Sigmoid colon (tissue), 7 donors: ENCODE results near the gene TSPEAR. TPM values are rescaled to one million over a fixed set of nuclear protein-coding genes. Genes with fewer than 3 reads are reported as not detected.

Source experiments
- DNase-seq: peaks from one replicate; pipeline ENCODE4 v3.0.0-alpha.2; 2019
- H3K27ac ChIP-seq, 4 donors: fragments of 200-600 bp; sonication (generic); one replicate each; pipeline ENCODE4 v1.5.1; 2016 to 2019; ENCODE audit warnings: mild to moderate bottlenecking in 1 of 4
- H3K27me3 ChIP-seq, 3 donors: fragments of 200-600 bp; sonication (generic); one replicate each; pipeline ENCODE4 v1.5.1; 2019; ENCODE audit warnings: mild to moderate bottlenecking in 1 of 3
- H3K36me3 ChIP-seq, 4 donors: fragments of 200-600 bp; sonication (generic); one replicate each; pipeline ENCODE4 v1.5.1; 2016 to 2019
- H3K4me1 ChIP-seq, 4 donors: fragments of 200-600 bp; sonication (generic); one replicate each; pipeline ENCODE4 v1.5.1; 2017 to 2019
- H3K4me3 ChIP-seq, 4 donors: fragments of 200-600 bp; sonication (generic); one replicate each; pipeline ENCODE4 v1.5.1; 2017 to 2019; ENCODE audit warnings: mild to moderate bottlenecking in 2 of 4, moderate library complexity in 1 of 4
- H3K9me3 ChIP-seq, 4 donors: fragments of 200-600 bp in 3 of 4; sonication (generic) in 3 of 4; one replicate each; pipeline versions ENCODE4 v1.5.1 to v1.6.1; 2013 to 2019
- EP300 ChIP-seq, 4 donors: sonication (generic); formaldehyde crosslinking; IDR thresholded peaks; one replicate each; pipeline ENCODE4 v1.6.1; 2017; ENCODE audit warnings: antibody characterized with exemption in 4 of 4
- POLR2A ChIP-seq, 2 donors: fragments of 450-650 bp; IDR thresholded peaks; one replicate each; pipeline ENCODE4 v1.6.1; 2016; ENCODE audit warnings: antibody characterized with exemption in 2 of 2, mild to moderate bottlenecking in 2 of 2, moderate library complexity in 2 of 2
- POLR2AphosphoS5 ChIP-seq, 4 donors: sonication (generic); formaldehyde crosslinking; IDR thresholded peaks; one replicate each; pipeline ENCODE4 v1.6.1; 2017; ENCODE audit warnings: antibody characterized with exemption in 4 of 4
- WGBS, 2 donors: extraction: QIAGEN DNeasy Blood & Tissue Kit; methylation state at CpG; one replicate each; pipeline ENCODE4 v1.1.7; 2013; 5-methylcytosine and 5-hydroxymethylcytosine counted together
- intact Hi-C: fragments of 100-400 bp; cut with DNase I; formaldehyde crosslinking; loops from one replicate; pipeline ENCODE4 v1.15.1; 2023
- polyA plus RNA-seq, 3 donors: library from polyadenylated mRNA; stranded (reverse); fragments of 200-250 nt; gene quantifications; one replicate each; pipeline ENCODE4 v1.2.3, GENCODE V29; 2013
- total RNA-seq, 4 donors: library from RNA; depleted of rRNA; stranded (reverse); fragments of >200 nt; gene quantifications; one replicate each; pipeline ENCODE4 v1.1.0, GENCODE V29; 2016
- TF ChIP-seq, protein P1 (sequence below), 4 experiments: fragments of 450-650 bp in 3 of 4; fragments of 200-600 bp in 1 of 4; IDR thresholded peaks; one replicate each; pipeline ENCODE4 v1.5.1; 2016 to 2019; ENCODE audit warnings: antibody characterized with exemption in 4 of 4, mild to moderate bottlenecking in 3 of 4, moderate library complexity in 2 of 4
- donor health status: healthy with polysubstance abuse.
- donor health status: Bipolar disorder and iron deficiency.
- donor health status: healthy.

TSPEAR gene
- total and polyA plus RNA-seq, 7 donors = under 0.01 to 0.20 TPM; not detected in 5

DNA sequence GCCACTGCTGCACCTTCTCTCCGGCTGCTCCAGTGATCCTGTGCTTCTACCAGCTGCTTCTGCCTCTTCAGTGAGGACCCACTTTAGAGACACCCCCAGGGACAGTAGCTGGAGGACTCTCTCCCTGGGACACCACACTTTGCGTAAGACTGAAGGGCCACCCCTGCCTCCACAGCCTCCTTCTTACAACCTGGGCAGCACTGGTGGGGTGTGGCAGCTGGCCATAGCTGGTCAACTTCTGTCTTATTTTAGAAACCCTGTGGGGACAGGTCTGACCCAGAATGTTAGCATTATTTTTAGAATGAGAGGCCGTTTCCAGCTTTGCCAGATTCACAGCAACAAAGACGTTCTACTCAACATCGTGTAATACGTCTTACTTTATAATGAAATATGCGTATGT lies 85.6 kb downstream of the TSPEAR start:
- WGBS, 2 donors = 89 to 92% methylated on average over 7 of the region's 7 CpGs
- H3K36me3 ChIP-seq = no peaks in the 10 kb centered on the region
- H3K4me3 ChIP-seq = no peak overlapping the region
- no peak for TF ChIP-seq POLR2AphosphoS5 (IDR thresholded peaks at IDR 0.05)
- TF ChIP-seq, protein P1, sequence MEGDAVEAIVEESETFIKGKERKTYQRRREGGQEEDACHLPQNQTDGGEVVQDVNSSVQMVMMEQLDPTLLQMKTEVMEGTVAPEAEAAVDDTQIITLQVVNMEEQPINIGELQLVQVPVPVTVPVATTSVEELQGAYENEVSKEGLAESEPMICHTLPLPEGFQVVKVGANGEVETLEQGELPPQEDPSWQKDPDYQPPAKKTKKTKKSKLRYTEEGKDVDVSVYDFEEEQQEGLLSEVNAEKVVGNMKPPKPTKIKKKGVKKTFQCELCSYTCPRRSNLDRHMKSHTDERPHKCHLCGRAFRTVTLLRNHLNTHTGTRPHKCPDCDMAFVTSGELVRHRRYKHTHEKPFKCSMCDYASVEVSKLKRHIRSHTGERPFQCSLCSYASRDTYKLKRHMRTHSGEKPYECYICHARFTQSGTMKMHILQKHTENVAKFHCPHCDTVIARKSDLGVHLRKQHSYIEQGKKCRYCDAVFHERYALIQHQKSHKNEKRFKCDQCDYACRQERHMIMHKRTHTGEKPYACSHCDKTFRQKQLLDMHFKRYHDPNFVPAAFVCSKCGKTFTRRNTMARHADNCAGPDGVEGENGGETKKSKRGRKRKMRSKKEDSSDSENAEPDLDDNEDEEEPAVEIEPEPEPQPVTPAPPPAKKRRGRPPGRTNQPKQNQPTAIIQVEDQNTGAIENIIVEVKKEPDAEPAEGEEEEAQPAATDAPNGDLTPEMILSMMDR (IDR thresholded peaks at IDR 0.05) = no peak
- TF ChIP-seq EP300 (IDR thresholded peaks at IDR 0.05) = no peak
- TF ChIP-seq POLR2A (IDR thresholded peaks at IDR 0.05) = no peak
- DNase-seq = no peak
- peaks cover 0 to 11% (median 5%) of the 10 kb centered on the region in 4 donors for H3K9me3 ChIP-seq
- intact Hi-C loops = no loop called here
- peaks cover 0 to 26% (median 13%) of the 10 kb centered on the region in 3 donors for H3K27me3 ChIP-seq
- no peak overlapping the region for H3K27ac ChIP-seq
- H3K4me1 ChIP-seq = no peaks in the 10 kb centered on the region

DNA sequence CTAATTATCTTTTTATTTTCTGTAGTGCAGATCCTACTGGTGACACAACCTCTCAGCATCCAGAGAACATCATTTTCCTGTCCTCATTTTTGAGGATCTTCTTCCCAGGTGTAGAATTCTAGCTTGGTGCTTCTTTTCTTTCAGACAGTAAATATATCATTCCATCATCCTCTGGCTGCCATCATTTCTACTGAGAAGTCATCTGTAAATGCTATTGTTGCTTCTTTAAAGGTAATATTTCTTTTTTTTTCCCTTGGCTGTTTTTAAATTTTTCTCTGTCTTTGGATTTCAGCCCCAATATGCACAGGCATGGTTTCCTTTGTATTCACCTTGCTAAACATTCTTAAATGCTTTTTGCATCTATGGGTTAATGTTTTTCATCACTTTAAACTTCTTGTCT lies 87.8 kb downstream of the TSPEAR start:
- Histone ChIP-seq H3K27me3 (peaks cover 0 to 19% (median 3%) of the 10 kb centered on the region in 3 donors), H3K36me3 (no peaks in the 10 kb centered on the region), H3K9me3 (peaks cover 0 to 13% (median 4%) of the 10 kb centered on the region in 4 donors), H3K4me1 (no peaks in the 10 kb centered on the region), H3K4me3 (no peak overlapping the region), H3K27ac (no peak overlapping the region)
- TF ChIP-seq POLR2A (IDR thresholded peaks at IDR 0.05) = no peak
- no peak for TF ChIP-seq POLR2AphosphoS5 (IDR thresholded peaks at IDR 0.05)
- no peak for DNase-seq
- intact Hi-C loops = no loop called here

DNA sequence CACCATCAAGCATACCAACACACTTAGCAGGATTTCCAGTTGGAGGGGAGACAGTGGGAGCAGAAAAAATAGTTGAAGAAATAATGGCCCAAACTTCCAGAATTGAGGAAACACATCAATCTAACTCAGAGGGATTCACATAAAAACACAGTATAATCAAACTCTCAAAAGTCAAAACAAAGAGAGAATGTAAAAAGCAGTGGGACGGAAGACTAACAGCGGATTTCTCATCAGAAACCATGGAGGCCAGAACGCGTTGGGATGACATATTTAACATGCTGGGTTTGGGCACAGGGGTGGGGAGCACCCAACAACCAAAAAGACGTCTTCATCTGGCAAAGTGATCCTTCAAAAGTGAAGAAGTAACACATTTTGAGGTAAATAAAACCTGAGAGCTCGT lies 91.5 kb downstream of the TSPEAR start:
- TF ChIP-seq EP300 (IDR thresholded peaks at IDR 0.05) = no peak
- TF ChIP-seq POLR2A (IDR thresholded peaks at IDR 0.05) = no peak
- no peak for TF ChIP-seq POLR2AphosphoS5 (IDR thresholded peaks at IDR 0.05)
- TF ChIP-seq, protein P1 (IDR thresholded peaks at IDR 0.05) = no peak
- WGBS, 2 donors = 89 to 92% methylated on average over 6 of the region's 6 CpGs
- H3K4me3 ChIP-seq = no peak overlapping the region

DNA sequence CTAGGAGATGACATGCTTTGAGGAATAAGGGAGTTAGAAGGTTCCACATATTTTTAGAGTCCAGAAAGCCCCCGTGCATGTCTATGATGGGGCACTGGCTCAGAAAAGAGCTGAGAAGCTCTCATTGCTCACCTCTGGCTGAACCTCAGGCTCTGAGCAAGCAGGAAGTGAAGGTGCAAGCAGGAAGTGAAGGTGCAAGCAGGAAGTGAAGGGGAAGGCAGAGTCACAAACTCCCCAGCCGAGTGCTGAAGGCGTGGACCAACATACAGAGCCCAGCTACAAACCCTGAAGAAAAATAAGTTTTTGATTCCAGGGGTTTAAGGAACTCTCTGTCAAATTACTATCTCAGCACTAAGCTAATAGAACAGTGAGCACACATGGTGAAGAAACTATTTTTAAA lies 92.5 kb downstream of the TSPEAR start:
- Histone ChIP-seq H3K4me3 (no peak overlapping the region), H3K36me3 (no peaks in the 10 kb centered on the region), H3K27me3 (peaks cover 0 to 5% (median under 1%) of the 10 kb centered on the region in 3 donors), H3K4me1 (no peaks in the 10 kb centered on the region), H3K9me3 (peaks cover 0 to 8% (median 3%) of the 10 kb centered on the region in 4 donors), H3K27ac (no peak overlapping the region)
- TF ChIP-seq POLR2A (IDR thresholded peaks at IDR 0.05) (no peak), EP300 (IDR thresholded peaks at IDR 0.05) (no peak), POLR2AphosphoS5 (IDR thresholded peaks at IDR 0.05) (no peak)
- TF ChIP-seq, protein P1 (IDR thresholded peaks at IDR 0.05) = no peak
- no peak for DNase-seq
- intact Hi-C loops = no loop called here
- 48 to 57% methylated on average over 3 of the region's 3 CpGs for WGBS, 2 donors

More for the DNA sequence above, 91.5 kb downstream of the TSPEAR start:
- Histone ChIP-seq H3K27ac (no peak overlapping the region), H3K27me3 (peaks cover 0 to 5% (median 0%) of the 10 kb centered on the region in 3 donors), H3K36me3 (no peaks in the 10 kb centered on the region), H3K9me3 (peaks cover 0 to 13% (median 4%) of the 10 kb centered on the region in 4 donors), H3K4me1 (no peaks in the 10 kb centered on the region)
- intact Hi-C loops = no loop called here
- DNase-seq = no peak

DNA sequence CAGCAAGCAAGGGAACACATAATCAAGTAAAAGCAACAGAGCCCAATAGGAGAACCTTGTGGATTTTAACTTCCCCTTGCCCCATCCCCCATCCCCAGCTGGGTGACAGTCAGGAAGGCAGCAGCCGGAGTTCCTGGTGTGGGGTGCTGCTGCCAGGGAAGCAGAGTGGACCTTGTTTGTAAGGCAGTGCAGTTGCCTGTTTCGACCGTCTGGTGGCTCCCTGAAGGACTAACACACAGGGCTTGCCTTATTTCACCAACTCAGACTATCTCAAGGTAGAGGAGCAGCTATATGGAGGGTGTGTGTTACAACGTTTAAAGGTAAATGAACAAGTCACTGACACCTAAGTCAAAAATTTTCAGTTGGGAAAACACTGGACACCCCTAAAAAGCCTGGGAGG lies 92.9 kb downstream of the TSPEAR start:
- 29 to 48% methylated on average over 4 of the region's 4 CpGs for WGBS, 2 donors
- TF ChIP-seq, protein P1 (IDR thresholded peaks at IDR 0.05) = no peak
- no peak for TF ChIP-seq POLR2AphosphoS5 (IDR thresholded peaks at IDR 0.05)
- no peak for TF ChIP-seq POLR2A (IDR thresholded peaks at IDR 0.05)
- TF ChIP-seq EP300 (IDR thresholded peaks at IDR 0.05) = no peak
- Histone ChIP-seq H3K27ac (no peak overlapping the region), H3K4me3 (no peak overlapping the region), H3K4me1 (no peaks in the 10 kb centered on the region), H3K36me3 (no peaks in the 10 kb centered on the region), H3K27me3 (peaks cover 0 to 9% (median 5%) of the 10 kb centered on the region in 3 donors), H3K9me3 (peaks cover 0 to 8% (median 1%) of the 10 kb centered on the region in 4 donors)
- intact Hi-C loops = no loop called here
- peak; percentile 66 for DNase-seq
